SU-DHL-6 (cell line): ENCODE results near the gene PTPRK.
"Not testable (repeated sequence)": the region's sequence is repeated elsewhere in the genome, so short reads cannot be mapped to it uniquely, and the experiment has no call there.

Experiments
- H2AFZ ChIP-seq: fragments of 200-600 bp; sonication (generic); 2 replicates; pipeline ENCODE4 v1.6.1; 2014; ENCODE audit warnings: low read depth, mild to moderate bottlenecking, moderate library complexity, mixed read lengths, antibody characterized with exemption, low read length; ENCODE audit not compliant: severe bottlenecking
- H3F3A ChIP-seq: fragments of 200-600 bp; shearing (Covaris generic); 2 replicates; pipeline ENCODE4 v1.6.0; 2016; ENCODE audit warnings: antibody characterized with exemption, mild to moderate bottlenecking; ENCODE audit not compliant: insufficient read depth
- H3K27ac ChIP-seq: fragments of 200-600 bp; sonication (generic); 2 replicates; pipeline ENCODE4 v1.5.1; 2016; ENCODE audit warnings: low read depth, mild to moderate bottlenecking, low read length, moderate library complexity, mixed read lengths
- H3K27me3 ChIP-seq: fragments of 200-600 bp; sonication (generic), shearing (Covaris generic); 2 replicates; pipeline ENCODE4 v1.6.0; 2014; ENCODE audit warnings: mild to moderate bottlenecking, low read length
- H3K36me3 ChIP-seq: fragments of 200-600 bp; sonication (generic); 2 replicates; pipeline ENCODE4 v1.6.1; 2014; ENCODE audit warnings: mild to moderate bottlenecking, low read length, mixed read lengths
- H3K4me2 ChIP-seq: fragments of 300-600, 200-600 bp; shearing (Covaris generic), sonication (generic); 2 replicates; pipeline ENCODE4 v1.6.0; 2014; ENCODE audit warnings: low read length, low read depth, mild to moderate bottlenecking; ENCODE audit not compliant: poor library complexity, severe bottlenecking
- H3K4me3 ChIP-seq: fragments of 200-600 bp; sonication (generic); 2 replicates; pipeline ENCODE4 v1.5.1; 2014; ENCODE audit warnings: antibody characterized with exemption, low read length, mild to moderate bottlenecking, mixed read lengths; ENCODE audit not compliant: insufficient read depth, poor library complexity, severe bottlenecking
- H3K79me2 ChIP-seq: fragments of 200-600 bp; sonication (generic); 2 replicates; pipeline ENCODE4 v1.6.1; 2014; ENCODE audit warnings: mild to moderate bottlenecking, low read length, moderate library complexity; ENCODE audit not compliant: insufficient read depth
- H3K9ac ChIP-seq: fragments of 200-600 bp; sonication (generic); 2 replicates; pipeline ENCODE4 v1.7.0; 2014; ENCODE audit warnings: mild to moderate bottlenecking, low read length
- H3K9me2 ChIP-seq: fragments of 200-600 bp; sonication (generic); replicated peaks from 2 replicates; pipeline ENCODE4 v1.6.1; 2014; ENCODE audit warnings: low read length; ENCODE audit not compliant: insufficient read depth
- H3K9me3 ChIP-seq: fragments of 200-600 bp; sonication (generic); 2 replicates; pipeline ENCODE4 v1.6.1; 2014; ENCODE audit warnings: low read length, mixed read lengths; ENCODE audit not compliant: insufficient read depth
- H4K20me1 ChIP-seq: fragments of 200-600 bp; sonication (generic); 2 replicates; pipeline ENCODE4 v1.6.1; 2014; ENCODE audit warnings: low read depth, mild to moderate bottlenecking, antibody characterized with exemption, low read length, moderate library complexity, mixed read lengths
- CTCF ChIP-seq: fragments of 200-600 bp; sonication (generic); IDR thresholded peaks from one replicate; pipeline ENCODE4 v1.5.1; 2017; ENCODE audit warnings: antibody characterized with exemption, mild to moderate bottlenecking, low read length, moderate library complexity; ENCODE audit not compliant: insufficient read depth, poor library complexity, severe bottlenecking
- EZH2phosphoT487 ChIP-seq: fragments of 200-600 bp; sonication (generic), shearing (Covaris generic); conservative IDR thresholded peaks from 2 replicates; pipeline ENCODE4 v1.6.1; 2018; ENCODE audit warnings: mild to moderate bottlenecking, antibody characterized with exemption, low read length, moderate library complexity, mixed read lengths

Gene PTPRK

GRCh38 chr6:127990074-127990473 is 530.3 kb downstream of the PTPRK start:
- no peaks in the 10 kb centered on the region for H3K9me3 ChIP-seq

GRCh38 chr6:127980996-127981395 is 539.4 kb downstream of the PTPRK start:
- Histone ChIP-seq H4K20me1 (no peaks in the 10 kb centered on the region), H3K4me2 (no peak overlapping the region), H3K36me3 (no peaks in the 10 kb centered on the region), H3K79me2 (no peaks in the 10 kb centered on the region), H3K27ac (no peak overlapping the region), H3K27me3 (no peaks in the 10 kb centered on the region), H3K9me2 (no peaks in the 10 kb centered on the region), H3K9me3 (no peaks in the 10 kb centered on the region), H3K9ac (no peak overlapping the region), H3F3A (no peaks in the 10 kb centered on the region), H2AFZ (no peak overlapping the region), H3K4me3 (no peak overlapping the region)
- no peak for TF ChIP-seq EZH2phosphoT487
- no peak for TF ChIP-seq CTCF

More at GRCh38 chr6:127990074-127990473, 530.3 kb downstream of the PTPRK start:
- Histone ChIP-seq H3K79me2 (no peaks in the 10 kb centered on the region), H3K36me3 (no peaks in the 10 kb centered on the region), H2AFZ (no peak overlapping the region), H3K27ac (no peak overlapping the region), H3K4me2 (no peak overlapping the region), H4K20me1 (no peaks in the 10 kb centered on the region), H3K9me2 (no peaks in the 10 kb centered on the region), H3K9ac (no peak overlapping the region), H3F3A (no peaks in the 10 kb centered on the region), H3K27me3 (no peaks in the 10 kb centered on the region), H3K4me3 (no peak overlapping the region)
- no peak for TF ChIP-seq CTCF
- no peak for TF ChIP-seq EZH2phosphoT487

GRCh38 chr6:127978185-127978584 is 542.2 kb downstream of the PTPRK start:
- not testable (repeated sequence) for H3K9me3 ChIP-seq, H3K4me3 ChIP-seq, H3K79me2 ChIP-seq, H3K4me2 ChIP-seq, H3K36me3 ChIP-seq, H3K9me2 ChIP-seq, H3K27ac ChIP-seq, H4K20me1 ChIP-seq, H3K27me3 ChIP-seq, H3K9ac ChIP-seq, H3F3A ChIP-seq, H2AFZ ChIP-seq

- no peak overlapping the region for H3K27ac ChIP-seq
- no peaks in the 10 kb centered on the region for H3K27me3 ChIP-seq
- no peak overlapping the region for H2AFZ ChIP-seq
- H3K9me2 ChIP-seq, result no peaks in the 10 kb centered on the region
- H3K9ac ChIP-seq, result no peak overlapping the region
- H4K20me1 ChIP-seq, result no peaks in the 10 kb centered on the region
- H3K79me2 ChIP-seq, result no peaks in the 10 kb centered on the region
- no peaks in the 10 kb centered on the region for H3K9me3 ChIP-seq
- TF ChIP-seq EZH2phosphoT487 (no peak), CTCF (no peak)
- H3K4me2 ChIP-seq, result no peak overlapping the region
- no peaks in the 10 kb centered on the region for H3K36me3 ChIP-seq
- no peak overlapping the region for H3K4me3 ChIP-seq
- no peaks in the 10 kb centered on the region for H3F3A ChIP-seq
Measured at GRCh38 chr6:127976796-127977195, 543.6 kb downstream of the PTPRK start.
